HG03521 (cell line): ENCODE data around the gene NME7.
"Not testable (repeated sequence)": the region's sequence is repeated elsewhere in the genome, so short reads cannot be mapped to it uniquely, and the experiment has no call there.

ENCODE experiments used
- ATAC-seq: cut with Tn5 transposase; IDR thresholded peaks from one replicate; pipeline ENCODE4 v1.9.1; 2021; ENCODE audit warnings: mild to moderate bottlenecking, moderate library complexity; ENCODE audit not compliant: unreplicated experiment

NME7 gene

GRCh38 chr1:169130683-169131082 is 236.9 kb downstream of the NME7 start:
- no peak for ATAC-seq

GRCh38 chr1:169129109-169129784 is 238.3 kb downstream of the NME7 start:
- ATAC-seq = no peak

- no peak for ATAC-seq
Measured at GRCh38 chr1:169128562-169128961, 239.0 kb downstream of the NME7 start.

- no peak for ATAC-seq
Measured at GRCh38 chr1:169127305-169127704, 240.3 kb downstream of the NME7 start.

- ATAC-seq = no peak
Measured at GRCh38 chr1:169126335-169126734, 241.3 kb downstream of the NME7 start.

- ATAC-seq = not testable (repeated sequence)
Measured at GRCh38 chr1:169125597-169125996, 242.0 kb downstream of the NME7 start.

GRCh38 chr1:169124459-169124858 is 243.1 kb downstream of the NME7 start:
- no peak for ATAC-seq

GRCh38 chr1:169122976-169123375 is 244.6 kb downstream of the NME7 start:
- no peak for ATAC-seq

GRCh38 chr1:169121146-169121923 is 246.3 kb downstream of the NME7 start:
- ATAC-seq = no peak

GRCh38 chr1:169120066-169120465 is 247.5 kb downstream of the NME7 start:
- ATAC-seq = no peak

GRCh38 chr1:169119405-169119804 is 248.2 kb downstream of the NME7 start:
- no peak for ATAC-seq

- ATAC-seq = no peak
Measured at GRCh38 chr1:169118227-169118626, 249.4 kb downstream of the NME7 start.

- no peak for ATAC-seq
Measured at GRCh38 chr1:169117599-169117998, 250.0 kb downstream of the NME7 start.

- no peak for ATAC-seq
Measured at GRCh38 chr1:169117014-169117413, 250.6 kb downstream of the NME7 start.

- no peak for ATAC-seq
Measured at GRCh38 chr1:169115891-169116585, 251.6 kb downstream of the NME7 start.

GRCh38 chr1:169113613-169114119 is 253.9 kb downstream of the NME7 start:
- ATAC-seq = no peak

- ATAC-seq = no peak
Measured at GRCh38 chr1:169112241-169112640, 255.4 kb downstream of the NME7 start.

- no peak for ATAC-seq
Measured at GRCh38 chr1:169111472-169111871, 256.1 kb downstream of the NME7 start.

- ATAC-seq = no peak
Measured at GRCh38 chr1:169110689-169111447, 256.7 kb downstream of the NME7 start.

- ATAC-seq = no peak
Measured at GRCh38 chr1:169110236-169110635, 257.4 kb downstream of the NME7 start.
